Putamen (tissue), 1 donor: Measurements from ENCODE around the gene ZBTB46.

Source experiments
- DNase-seq: peaks from one replicate; pipeline ENCODE4 v3.0.0-alpha.2; 2016; ENCODE audit warnings: low spot score

Gene ZBTB46

DNA sequence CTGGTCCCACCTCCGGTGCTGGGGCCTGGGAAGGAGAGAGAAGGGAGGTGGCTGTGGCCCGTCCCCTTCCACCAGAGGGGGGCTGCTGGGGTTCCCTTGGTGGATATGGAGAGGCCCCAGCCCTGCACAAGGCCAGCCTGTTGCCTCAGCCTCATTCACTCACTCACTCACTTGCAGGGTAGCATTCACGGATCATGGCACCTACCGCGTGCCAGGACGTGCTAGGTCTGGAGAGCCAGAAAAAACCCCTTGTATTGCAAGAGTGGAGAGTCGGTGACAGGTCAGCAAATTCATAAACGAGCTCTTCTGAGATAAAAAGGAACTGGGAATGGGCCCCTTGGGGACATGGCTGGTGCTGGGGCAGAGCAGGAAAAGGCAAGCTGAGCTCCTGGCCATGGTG is 6.4 kb upstream of the ZBTB46 start:
- DNase-seq = no peak

DNA sequence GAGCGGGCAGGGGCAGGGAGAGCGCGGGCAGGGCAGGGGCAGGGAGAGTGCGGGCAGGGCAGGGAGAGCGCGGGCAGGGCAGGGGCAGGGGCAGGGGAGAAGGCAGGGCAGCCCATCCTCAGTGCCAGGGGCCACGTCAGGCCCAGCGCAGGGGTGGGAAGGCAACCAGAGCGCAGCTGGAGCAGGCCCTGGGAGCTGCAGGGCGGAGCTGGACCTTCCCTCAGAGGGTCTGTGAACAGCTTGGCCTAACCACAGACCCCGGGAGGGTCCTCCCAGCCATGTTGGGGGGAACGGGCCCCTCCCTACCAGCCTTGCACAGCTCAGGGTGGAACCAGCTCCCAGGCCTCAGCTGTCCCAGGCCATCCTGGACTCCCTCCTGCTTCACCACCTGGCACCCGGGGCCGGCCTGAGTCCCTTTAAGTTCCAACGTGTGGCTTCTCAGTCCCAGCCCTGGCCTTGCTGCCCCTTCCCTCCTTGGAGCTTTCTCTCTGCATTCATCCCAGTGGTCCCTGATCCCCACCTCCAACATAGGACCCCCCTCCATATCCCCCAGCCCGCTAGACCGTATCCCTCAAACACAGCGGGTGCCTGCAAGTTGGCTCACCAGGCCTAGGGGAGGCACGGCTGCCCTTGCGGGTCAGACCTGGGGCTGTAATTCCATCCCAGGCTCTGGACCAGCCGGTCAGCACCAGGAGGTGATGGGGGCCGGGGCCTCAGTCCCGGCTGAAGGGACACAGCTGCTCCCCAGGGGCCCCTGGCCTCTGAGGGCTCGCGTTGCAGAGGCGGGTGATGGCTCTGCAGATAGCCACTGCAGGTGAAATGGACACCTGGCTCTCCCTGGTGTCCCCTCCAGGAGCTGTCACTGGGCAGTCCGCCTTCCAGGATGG is 5.6 kb upstream of the ZBTB46 start:
- DNase-seq = no peak

DNA sequence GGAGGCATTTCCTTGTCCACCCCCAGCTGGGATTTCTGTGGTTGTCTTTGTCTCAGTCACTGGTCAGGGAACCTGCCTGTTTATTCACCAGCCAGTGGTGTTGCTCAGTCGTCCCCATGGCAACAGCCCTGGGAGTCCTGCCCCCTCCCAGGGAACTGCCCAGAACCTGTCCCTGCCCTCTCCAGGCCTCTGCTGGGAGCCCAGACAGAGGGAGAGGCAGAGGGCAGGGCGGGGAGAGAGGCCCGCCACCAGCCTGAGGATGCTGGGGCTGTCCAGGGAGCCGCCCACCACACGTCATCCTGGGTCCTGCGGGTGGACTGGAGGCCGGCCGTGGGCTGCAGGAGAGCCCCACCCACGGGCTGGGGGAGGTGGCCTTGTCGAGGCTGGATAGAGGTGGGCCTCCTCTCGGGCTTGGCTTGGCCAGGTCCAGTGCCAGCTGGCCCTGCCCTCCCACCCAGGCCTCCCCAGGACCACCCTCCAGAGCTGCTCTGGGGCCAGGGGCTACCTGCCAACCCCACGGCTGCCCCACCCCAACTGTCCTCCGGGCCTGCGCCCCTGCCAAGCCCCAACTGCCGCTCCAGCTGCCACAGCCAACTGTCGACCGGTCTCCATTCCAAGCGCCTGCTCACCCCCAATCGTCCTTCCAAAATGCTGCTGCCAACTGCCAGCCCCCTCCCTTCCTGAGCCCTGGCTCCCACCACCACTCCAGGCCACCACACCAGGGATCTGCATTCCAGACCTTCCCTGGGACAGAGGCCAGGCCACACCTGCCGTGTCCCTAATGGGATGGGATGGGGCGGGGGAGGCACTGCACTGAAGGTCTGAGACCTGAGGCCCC is 4.2 kb upstream of the ZBTB46 start:
- no peak for DNase-seq

DNA sequence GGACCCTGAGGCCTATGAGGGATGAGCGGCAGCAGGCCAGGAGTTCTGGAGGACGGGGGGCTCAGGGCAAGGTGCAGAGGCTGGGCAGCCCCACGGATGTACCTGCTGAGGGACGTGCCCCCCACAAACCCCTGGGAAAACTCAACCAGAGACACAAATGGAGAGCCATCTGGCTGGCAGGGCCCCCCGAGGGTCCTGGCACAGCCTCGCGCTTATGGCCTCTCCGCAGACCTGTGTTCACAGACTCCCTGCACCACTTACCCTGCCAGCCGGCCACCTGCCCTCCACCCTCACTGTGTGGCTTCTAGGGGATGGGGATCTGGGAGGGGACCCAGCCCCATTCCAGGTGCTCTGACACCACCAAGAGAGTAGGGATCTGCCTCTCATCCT is 3.4 kb upstream of the ZBTB46 start:
- DNase-seq = no peak

DNA sequence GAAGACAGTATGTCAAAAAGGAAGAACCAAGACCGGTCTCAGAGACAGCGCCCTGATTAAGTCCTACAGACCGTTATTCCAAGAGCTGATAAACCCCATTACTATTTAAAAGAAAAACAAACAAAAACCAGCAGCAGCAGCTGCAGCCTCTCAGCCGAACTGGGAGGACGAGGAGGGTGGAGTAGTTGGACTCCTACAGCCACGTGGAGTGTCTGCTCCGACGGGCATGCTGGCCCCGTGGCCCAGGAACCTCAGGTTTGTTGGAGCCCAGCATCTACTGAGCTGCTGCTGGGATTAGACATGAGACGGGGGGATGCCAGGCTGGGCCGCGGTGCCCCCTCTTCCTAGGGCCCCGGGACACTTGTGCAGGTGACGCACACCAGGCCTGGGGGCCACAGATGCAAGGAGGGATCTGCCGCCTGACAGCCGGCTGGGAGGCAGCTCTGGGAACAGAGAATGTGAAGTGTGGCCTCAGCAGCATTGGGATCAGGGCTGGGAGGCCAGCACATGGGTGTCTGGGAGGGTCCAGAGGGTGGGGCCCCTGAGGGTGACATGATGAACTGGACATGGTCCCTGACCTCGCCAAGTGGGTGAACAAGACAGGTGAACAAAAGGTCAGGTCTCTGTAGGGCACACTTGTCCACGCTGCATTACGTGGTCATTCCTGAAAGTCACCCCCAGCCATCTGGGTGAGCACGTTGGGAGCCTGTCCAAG is 2.9 kb upstream of the ZBTB46 start:
- no peak for DNase-seq

DNA sequence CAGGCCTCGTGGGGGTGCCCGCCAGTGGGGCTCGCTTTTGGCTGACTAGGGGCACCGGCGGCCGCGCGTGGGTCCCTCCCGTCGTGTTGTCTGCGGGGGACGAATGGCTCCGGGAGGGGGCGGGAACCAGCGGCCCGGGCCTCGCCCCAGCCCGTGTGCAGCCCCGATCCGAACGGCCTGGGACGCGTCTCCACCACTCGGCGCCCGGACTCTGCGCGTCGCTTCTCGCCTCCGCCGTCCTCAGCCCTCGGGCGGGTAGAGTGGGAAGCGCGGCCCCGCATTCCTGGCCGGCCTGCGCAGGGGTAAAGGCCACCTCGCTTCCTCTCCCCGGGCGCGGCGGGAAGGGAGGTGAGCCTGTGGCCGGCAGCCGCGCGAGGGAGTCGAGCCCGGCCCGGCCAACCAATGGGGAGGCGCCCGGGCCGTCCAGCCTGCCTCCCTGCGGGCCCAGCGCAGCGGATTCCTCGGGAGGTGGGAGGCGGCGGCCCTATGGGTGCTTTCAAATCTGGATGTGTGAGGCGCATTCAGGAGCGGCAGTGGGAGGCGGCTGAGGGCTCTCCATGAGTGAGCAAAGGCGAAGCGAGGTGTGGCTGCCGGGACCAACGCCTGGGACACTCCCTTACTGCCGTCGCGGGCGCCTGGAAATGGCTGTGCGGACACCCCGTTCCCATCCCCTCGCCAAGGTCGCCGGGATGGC is 1.1 kb upstream of the ZBTB46 start:
- no peak for DNase-seq

DNA sequence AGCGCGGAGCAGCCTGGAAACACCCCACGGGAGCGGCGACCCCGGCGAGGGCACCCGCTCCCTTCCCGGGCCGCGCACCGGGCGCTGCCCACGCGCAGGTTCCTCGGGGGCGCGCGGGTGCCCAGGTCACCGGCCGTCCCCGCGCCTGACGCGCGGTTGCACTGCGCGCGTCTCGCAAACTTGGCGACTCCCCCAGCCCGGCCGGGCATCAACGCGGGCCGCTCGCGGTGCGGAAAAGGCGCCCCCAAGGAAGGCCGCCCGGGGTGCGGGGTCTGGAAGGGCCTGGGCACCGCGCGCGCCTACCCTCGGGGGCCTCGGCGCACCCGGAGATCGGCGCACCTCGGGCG is 555 bp upstream of the ZBTB46 start:
- no peak for DNase-seq

DNA sequence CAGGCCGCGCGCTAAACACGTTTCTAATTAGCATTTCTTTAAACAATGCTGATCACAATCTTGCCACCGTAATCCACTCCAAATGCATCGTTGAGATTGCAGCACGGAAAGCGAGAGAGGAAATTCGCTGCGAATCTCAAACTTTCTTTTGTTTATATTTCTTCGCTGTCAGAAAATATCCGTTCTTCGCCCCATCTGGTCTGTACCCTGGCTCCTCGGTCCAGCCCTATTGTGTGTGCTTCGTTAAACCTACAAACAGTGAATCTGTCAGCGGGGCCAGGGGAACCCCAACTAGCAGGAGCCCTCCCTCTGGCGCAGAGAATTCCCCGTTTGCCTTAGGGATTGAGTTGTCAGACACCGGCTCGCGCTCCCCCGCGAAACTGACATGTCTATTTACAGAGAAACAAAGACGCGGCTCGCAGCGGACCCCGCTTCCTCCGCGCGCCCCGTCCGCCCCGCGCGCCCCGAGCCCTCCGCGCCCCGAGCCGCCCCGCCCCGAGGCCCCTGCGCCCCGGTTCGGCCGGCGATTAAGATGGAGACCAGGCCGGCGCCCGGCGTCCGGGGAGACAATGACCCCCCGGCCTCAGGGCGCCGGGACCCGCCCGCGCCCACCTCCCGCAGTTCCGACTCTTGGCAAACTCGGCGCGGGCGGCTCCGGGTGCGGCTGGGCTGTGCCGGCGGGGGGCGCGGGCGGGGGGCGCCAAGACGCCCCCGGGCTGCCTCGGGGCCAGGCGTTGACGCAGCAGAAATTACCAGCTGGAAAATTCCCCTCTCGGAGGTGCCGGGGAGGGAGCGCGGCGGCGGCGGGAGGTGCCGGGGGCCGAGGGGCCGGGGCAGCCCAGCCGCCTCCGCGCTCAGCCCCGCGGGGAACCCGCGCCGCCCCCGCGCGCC is 874 bp downstream of the ZBTB46 start:
- no peak for DNase-seq

DNA sequence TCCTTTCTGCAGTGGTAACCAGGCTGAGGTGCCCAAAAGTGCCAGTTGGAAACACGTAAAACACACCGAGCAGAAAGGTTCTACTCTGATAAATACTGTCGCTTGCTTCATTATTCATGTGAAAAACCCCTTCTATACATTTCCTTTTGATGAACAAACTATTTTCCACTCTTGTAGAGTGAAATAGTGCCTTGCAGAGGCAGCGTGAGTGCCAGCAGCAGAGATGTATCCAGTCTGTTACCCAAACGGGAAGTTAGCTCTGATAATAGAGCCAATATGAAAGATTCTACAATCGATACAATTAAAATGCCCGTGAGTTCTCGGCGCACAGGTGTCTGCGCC is 1.5 kb downstream of the ZBTB46 start:
- DNase-seq = no peak

DNA sequence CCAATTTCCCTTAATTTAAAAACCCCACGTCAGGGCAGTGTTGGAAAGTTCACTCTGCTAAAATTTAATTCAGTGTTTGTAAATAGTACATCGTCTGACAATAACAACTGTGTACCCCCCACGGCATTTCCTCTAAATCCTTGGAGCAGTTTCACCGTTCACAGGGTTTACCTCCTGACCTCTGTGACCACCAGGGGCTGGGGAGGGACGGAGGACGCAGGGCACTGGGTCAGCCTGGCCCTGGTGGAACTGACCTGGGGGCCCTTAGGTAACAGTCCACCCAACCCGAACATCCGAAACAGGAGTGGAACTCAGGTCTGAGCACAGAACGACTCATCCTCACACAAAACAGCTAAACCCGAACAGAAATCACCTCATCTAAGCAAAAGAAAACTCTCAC is 2.1 kb downstream of the ZBTB46 start:
- DNase-seq = no peak

DNA sequence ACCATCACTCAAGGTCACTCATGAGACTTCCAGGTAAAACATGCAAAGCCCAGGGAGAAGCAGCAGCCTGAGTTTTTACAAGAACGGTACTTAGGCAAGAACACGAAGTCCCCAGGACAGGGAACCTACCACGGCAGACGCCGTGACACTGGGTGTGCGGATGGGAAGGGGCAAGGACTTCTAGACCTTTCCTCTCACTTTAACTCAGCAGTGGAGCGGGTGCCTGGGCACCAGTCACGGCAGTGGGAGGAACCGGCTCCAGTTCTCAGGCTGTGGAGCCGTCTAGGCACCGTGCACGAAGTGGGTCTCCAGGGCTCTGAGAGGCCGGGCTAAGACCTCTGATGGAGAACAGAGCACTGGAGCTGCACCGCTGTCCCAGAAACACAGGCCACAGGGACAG is 2.5 kb downstream of the ZBTB46 start:
- DNase-seq = no peak

DNA sequence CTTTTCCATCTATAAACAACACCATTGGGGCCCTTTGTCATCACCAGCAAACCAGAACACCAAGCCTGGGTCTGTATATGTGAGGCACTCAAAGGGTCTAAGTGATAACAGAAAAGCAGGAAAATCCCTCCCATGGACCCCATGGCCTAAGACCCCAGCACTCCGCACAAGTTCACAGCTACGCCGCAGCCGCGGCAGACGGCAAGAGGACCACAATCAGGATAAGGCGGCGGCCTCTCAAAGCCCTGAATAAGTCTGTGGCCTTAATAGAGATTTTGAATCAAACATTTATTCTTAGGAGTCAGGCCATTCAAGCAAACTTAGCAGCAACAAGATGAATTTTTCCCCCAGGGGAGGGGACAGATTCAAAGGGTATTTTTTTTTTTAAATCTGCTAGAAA is 2.9 kb downstream of the ZBTB46 start:
- no peak for DNase-seq

DNA sequence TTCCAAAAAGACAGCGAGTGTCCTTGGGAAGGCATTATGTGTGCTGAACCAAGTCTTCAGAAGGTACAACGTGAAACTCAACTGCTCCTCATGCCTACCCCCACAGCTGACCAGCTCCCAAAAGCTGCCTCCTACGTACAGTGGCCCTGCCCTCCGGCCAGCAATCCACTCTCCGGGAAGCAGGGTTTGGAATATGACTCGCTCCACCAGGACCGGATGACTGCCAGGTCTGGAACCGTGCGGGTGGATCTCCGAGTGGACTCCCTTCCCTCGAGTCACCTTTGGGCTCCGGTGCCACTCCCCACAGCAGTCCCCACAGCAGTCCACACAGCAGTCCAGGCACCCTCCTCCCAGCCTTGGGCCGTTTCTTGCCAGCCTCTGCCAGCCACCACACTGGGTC is 4.3 kb downstream of the ZBTB46 start:
- DNase-seq = no peak

DNA sequence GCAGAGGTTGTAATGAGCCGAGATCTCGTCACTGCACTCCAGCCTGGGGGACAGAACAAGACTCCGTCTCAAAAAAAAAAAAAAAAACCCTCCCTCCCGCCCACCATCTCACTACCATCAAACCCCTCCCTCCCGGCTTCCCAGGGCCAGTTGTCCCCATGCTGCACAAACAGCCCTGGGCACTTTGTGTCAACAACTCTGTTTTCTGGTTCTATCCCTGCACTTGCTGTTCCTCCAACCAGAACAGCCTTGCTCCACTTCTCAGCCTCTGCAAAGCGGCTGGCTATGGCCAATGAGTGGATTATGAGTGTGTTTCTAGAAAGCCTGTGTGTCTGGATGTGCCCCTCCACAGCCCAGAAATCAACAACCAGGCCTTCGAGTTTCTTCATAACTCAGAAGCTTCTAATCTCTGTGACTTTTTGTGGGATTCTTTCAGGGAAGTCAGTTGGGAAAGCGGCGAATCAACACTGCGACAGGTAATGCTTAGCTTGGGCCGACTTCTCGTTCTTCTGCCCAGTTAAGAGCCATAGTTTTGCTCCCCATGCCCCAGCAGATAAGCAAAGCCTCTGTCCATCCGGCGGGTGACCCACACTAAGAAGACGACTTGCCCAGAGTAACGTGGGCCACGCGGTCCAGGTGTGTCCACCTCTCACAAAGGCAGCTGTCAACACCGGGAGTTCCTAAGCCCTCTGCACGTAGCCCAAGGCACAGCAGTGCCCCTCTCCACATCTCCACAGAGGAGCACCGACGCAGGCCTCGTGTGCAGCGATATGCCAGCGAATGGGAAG is 5.5 kb downstream of the ZBTB46 start:
- DNase-seq = no peak

DNA sequence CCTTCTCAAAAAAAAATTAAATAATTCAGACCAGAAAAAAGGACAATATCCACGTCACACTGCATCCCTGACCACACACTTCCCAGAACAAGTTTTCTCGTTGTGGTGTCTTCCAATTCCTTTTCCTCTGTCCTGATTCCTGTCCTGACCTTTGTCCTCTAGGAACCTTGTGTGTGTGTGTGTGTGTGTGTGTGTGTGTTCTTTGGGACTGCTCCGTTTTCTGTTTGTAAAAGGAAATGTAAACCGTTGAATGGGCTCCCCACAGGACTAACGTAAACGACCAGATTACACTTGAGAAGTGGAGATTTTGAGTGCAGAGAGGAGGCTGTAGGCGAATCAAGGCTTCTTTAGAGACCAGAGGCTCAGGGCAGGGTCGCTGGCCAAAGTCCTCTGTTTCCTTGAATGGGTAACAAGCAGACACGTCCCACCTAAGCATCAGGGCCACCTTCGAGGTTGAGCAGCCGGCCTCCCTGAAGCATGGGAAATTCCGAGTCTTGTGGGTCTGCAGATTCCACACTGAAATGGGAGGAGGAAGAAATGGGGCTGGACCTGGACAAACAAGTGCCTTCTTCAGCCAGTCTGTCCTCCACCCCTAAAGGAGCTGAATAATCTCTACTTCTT is 7.3 kb downstream of the ZBTB46 start:
- no peak for DNase-seq

DNA sequence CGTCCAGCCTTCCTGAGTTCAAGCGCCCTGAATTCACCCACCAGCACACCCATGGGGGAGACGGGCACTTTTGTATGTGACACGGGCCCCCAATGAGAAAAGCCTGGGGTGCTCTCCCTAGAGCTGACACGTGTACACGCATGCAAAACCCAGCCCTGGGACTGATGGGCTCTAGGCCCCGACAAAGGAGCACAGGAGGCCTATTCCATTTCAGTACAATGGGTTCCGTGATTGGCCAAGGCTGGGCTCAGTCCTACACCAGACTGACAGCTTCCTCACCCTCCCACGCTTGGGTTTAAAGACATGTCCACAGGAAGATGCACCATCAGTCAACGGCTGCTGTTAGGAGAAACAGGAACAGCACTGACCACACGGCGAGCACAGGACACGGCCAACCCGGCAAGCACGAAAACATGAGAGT is 8.8 kb downstream of the ZBTB46 start:
- DNase-seq = no peak

DNA sequence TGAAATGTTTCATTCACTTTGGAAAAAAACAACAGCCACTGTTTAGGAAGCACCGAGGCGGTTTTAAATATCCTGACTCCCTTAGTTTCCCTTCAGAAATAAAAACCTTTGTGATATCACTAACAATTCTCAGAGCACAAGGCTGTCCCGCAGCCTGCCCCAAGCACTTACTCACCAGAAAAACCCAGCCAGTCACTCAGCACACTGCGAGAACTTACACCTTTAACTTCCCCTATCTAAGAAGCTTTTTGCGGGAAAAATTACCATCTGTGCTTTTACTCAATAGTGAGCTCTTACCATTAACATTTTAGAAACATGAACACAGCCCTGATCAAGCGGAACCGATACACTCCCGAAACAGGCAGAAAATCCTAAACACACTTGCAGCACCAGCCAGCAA is 9.3 kb downstream of the ZBTB46 start:
- DNase-seq = no peak

DNA sequence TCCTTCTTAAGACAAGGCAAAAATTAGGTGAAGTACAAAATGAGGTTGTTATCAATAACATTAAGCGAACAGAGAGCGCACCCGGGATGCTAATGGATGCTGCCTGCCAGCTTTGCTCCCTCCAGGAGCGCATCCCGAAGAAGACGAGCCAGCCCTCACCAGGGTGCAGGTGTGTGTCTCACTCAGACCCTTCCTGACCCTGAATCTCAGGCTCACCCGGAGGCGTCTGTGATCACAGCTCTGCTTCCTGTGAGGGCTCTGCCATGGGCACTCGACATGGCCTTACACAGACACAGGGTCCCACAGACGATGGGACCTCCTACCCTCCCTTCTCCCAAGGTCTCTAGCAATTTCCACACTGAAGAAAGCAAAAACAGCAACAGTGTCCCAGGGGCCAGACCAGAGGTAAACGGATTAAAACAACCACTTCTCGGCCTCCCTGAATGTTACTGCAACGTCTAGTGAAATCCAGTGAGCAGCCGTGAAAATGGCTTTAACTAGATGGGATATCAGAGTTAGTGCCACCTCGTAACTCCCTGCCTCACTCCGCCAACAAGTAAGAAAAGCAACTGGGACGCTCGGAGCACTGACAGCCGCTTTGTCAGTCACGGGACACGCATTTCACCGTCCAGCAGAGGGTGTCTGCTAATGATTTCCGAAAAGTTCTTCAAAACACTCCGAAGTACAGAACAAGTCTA is 11.7 kb downstream of the ZBTB46 start:
- no peak for DNase-seq

DNA sequence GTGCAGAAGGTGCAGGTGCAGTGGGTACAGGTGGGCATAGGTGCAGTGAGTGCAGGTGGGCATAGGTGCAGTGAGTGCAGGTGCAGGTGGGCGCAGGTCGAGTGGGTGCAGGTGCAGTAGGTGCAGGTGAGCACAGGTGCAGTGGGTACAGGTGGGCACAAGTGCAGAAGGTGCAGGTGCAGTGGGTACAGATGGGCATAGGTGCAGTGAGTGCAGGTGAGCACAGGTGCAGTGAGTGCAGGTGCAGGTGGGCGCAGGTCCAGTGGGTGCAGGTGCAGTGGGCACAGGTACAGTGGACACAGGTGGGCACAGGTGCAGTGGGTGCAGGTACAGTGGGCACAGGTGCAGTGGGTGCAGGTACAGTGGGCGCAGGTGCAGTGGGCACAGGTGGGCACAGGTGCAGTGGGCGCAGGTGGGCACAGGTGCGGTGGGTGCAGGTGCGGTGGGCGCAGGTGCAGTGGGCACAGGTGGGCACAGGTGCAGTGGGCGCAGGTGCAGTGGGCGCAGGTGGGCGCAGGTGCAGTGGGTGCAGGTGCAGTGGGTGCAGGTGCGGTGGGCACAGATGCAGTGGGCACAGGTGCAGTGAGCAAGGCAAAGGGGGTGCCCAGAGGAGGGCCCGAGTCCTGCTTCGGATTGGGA is 15.3 kb downstream of the ZBTB46 start:
- DNase-seq = no peak
